IPS DF 19.7 (cell line): ENCODE data around the gene KIF12.

ENCODE experiments used
- DNase-seq: peaks from one replicate; pipeline ENCODE4 v3.0.0-alpha.2; 2013; ENCODE audit warnings: low read depth, low spot score

Gene KIF12

GRCh38 chr9:114069476-114070187 lies 29.5 kb downstream of the KIF12 start:
- DNase-seq, result no peak

DNA sequence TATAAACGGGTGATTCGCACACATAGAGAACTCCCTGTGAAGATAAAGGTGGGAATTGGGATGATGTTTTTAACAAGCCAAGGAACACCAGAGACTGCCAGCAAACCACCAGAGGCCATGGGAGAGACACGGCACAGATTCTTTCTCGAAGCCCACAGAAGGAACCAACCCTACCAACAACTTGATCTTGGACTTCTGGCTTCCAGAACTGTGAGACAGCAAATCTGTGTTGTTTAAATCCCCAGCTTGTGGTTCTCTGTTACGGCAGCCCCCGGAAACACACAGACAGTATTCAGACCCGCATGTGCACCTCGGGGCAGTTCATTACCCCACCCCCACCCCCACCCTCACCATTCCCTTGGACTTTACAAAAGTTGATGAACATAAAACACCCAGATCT lies 33.8 kb downstream of the KIF12 start:
- DNase-seq, result no peak

DNA sequence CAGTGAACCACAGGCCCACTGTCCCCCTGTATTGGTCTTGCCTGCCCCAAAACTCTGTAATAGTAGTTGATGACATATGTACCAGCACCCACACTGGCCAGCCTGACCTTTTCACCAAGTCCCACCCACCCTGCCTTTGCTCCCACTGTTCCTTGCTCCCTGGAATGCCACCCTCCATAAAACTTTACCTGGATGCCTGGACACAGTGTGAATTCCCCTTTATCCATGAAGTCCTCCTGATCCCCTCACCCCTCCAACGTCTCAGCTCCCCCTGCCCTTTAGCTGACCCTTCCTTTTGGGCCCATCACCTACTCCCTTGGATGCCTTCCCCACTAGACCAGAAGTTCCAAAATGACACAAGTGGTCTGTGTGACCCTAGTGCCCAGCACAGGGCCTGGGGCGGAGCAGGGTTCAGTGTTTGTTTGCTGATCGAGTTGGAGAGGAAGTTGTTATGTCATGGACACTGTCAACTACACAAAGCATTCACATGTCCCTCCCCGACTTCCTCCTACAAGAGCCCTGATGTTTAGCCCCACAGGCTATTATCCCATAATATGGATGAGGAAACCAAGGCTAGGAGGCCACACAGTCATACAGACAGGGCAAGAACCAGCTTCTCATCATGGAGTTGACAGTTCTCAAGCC lies 37.1 kb downstream of the KIF12 start:
- DNase-seq, result no peak

- DNase-seq, result no peak
Measured at GRCh38 chr9:114061292-114061691, 37.8 kb downstream of the KIF12 start.

GRCh38 chr9:114060711-114061110 lies 38.4 kb downstream of the KIF12 start:
- no peak for DNase-seq

- DNase-seq, result no peak
Measured at GRCh38 chr9:114060070-114060469, 39.0 kb downstream of the KIF12 start.

DNA sequence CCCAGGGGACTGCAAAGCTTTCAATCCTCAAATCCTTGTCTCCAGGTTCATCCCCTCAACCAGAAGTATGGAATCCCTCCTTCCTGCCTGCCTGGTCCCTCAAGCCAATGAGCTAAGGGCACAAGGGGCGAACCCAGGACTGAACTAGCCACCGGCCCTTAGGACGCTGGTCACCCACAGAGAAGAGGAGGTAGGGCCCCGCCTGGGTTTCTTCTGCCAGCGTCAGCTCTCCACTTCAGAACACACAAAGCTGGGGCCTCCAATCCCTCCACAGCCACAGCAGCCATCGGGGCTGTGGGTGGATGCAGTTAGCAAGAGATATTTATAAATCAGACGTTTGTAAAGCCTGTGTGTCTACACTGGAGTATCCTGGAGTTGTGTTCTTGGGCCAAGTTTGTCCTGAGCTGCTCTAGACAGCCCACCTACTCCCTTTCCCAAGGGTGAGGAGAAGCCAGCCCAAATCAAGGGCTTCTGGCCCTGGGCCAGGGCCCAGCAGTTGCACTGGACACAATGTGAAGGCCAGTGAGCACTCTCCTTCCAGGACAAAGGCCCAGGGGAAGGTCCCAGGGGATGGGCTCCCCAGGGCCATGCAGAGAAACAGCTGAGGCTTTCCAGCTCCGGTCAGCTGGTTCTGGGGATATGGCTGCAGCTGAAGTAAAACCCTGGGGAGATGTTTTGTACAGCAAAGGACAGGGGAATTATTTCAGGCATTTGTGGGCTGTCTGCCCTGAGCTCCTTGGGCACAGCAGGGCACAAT lies 39.9 kb downstream of the KIF12 start:
- no peak for DNase-seq

DNA sequence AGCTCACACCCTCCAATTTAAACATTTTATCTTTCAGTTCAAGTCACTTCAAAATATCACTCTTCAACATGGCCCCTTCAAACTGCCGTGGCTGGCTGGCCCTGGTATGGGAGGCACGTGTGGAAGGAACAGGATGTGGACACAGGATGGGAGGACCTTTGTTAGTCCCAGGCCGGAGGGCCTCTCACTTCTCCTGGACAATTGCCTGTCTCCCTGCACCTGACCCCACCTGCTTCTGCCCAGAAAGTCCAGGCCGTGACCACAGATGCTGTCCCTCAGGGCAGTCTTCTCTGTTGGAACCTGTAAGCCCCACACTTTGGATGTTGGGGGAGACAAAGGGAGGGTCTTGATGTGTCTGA lies 40.4 kb downstream of the KIF12 start:
- DNase-seq, result no peak

DNA sequence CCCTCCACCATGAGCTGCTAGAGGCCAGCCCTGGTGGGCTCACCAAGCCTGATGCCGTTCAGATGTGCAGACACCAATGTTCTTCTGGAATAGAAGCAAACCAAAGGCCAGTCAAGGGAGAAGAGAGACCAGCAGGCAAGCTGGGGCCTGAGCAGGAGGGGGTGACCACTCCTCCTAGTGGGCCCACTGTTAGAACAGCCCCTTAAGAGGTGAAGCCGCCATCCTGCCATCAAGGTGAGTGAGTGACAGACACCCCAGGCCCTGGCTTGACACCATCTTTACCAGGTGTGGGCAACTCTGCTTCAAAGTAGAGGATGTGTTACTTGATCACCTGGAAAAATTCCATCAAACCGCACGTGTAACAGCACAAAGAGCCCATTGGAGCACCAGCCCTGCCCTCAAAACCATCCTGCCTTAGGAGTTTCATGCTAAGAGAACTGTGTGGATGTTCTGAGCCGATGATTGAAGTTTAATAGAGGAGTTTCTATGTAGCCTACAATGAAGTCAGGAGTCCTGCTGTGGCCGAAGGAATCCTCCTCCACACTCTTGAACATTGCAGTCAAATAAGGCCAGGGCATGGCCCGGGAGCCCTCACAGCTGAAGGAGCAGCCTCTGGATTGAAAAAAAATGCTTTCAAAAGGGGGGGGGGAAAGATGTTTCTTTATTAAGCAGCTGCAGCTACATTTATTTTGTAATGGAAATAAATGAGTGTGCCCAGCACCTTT lies 41.8 kb downstream of the KIF12 start:
- no peak for DNase-seq

GRCh38 chr9:114056527-114056926 lies 42.6 kb downstream of the KIF12 start:
- no peak for DNase-seq

GRCh38 chr9:114055894-114056293 lies 43.2 kb downstream of the KIF12 start:
- DNase-seq, result no peak

DNA sequence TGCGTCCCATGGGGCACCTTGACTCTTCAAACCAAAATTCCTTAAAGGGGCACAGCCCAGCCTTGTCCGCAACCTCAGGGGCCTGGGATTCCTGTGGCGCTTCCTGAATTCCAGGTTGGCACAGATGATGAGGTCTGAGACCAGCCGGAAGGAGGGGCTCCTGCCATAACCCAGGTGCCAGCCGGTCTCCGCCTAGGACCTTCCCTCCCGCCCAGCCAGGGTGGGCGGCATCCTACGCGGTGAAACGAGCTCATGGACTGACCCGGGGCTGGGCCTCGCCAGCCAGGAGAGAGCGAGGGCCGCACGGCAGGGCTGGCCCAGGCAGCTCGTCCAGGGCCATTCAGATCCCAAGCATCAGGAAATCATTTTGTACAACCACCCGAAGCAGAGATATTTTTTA lies 44.0 kb downstream of the KIF12 start:
- no peak for DNase-seq

- no peak for DNase-seq
Measured at GRCh38 chr9:114054191-114054690, 44.9 kb downstream of the KIF12 start.

- no peak for DNase-seq
Measured at GRCh38 chr9:114053246-114054005, 45.7 kb downstream of the KIF12 start.

DNA sequence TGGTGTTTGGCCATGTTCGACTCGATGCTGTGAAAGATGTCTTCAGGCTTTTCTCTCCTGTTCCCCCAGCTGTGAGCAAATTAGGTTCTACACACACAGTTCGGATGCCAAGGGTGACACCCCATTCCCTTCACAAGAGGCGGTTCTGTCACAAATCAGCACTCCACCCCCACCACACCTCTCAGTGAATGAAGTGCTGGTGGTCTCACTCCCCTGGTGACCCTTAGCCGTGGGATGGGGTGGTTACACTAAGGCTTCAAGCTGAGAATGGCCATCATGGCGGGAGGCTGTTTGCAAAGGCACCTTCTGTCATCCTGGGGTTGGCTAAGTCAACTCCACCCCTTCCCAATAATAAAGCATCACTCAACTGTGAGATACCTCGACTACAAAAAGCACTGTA lies 47.4 kb downstream of the KIF12 start:
- DNase-seq, result no peak

GRCh38 chr9:114051281-114051680 lies 47.8 kb downstream of the KIF12 start:
- no peak for DNase-seq

DNA sequence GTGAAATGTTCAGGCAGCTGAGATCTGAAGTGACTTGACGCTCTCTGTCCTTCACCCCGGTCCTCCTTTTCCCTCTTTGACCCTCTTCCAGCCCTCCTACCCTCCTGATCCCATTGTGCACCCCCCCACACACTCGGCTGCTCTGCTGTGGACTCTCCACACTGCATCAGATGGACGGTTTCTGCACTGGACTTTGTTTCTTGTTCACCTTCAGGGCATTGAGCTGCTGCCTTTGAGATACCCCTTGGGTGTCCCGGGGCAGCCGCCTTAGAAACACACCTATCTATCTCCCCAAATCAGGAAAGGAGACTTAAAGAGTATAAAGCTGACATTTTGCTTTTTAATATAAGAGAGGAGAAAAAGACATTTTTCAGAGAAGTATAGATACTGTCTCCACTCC lies 48.4 kb downstream of the KIF12 start:
- no peak for DNase-seq

DNA sequence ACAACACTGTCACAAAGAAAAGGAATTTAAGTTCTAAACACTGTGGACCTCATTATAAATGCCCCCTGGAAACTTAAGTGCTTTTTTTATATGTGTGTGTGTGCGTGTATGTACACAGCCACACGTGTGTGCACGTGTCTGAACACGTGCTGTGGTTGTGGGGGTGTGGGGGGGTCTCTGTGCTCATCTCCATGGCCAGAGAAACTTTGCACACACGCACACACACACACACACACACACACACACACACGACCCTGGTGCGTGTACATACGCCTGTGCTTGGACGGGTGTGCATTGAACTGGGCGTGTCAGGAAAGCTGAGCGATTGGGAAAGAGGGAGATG lies 48.9 kb downstream of the KIF12 start:
- no peak for DNase-seq

DNA sequence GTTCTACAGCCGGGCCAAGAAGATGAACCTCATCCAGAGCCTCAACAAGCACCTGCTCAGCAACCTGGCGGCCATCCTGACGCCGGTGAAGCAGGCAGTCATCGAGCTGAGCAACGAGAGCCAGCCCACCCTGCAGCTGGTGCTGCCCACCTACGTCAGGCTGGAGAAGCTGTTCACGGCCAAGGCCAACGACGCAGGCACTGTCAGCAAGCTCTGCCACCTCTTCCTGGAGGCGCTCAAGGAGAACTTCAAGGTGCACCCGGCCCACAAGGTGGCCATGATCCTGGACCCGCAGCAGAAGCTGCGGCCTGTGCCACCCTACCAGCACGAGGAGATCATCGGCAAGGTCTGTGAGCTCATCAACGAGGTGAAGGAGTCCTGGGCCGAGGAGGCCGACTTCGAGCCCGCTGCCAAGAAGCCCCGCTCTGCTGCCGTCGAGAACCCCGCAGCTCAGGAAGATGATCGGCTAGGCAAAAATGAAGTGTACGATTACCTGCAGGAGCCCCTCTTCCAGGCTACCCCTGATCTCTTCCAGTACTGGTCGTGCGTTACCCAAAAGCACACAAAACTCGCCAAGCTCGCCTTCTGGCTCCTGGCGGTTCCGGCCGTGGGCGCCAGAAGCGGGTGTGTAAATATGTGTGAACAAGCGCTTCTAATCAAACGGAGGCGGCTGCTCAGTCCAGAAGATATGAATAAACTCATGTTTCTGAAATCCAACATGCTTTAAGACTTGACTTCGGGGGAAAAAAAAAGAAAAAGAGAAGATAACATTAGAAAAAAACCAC lies 49.5 kb downstream of the KIF12 start:
- DNase-seq, result no peak

GRCh38 chr9:114048533-114049415 lies 50.3 kb downstream of the KIF12 start:
- no peak for DNase-seq
